B cell (primary cell): ENCODE measurements around the gene QRICH1. TPM values are rescaled to one million over a fixed set of nuclear protein-coding genes. Genes with fewer than 3 reads are reported as not detected.
A peak's percentile ranks its signal among the peaks of the same experiment; 100 is the strongest.

ENCODE experiments used
- ATAC-seq: fragments of 200-7000 bp; cut with Tn5 transposase; one replicate; pipeline ENCODE4 v1.10.0; 2021; ENCODE audit warnings: low read depth, mild to moderate bottlenecking, moderate number of reproducible peaks, moderate library complexity
- CTCF ChIA-PET: fragments of 350-600 bp; sonication (Branson Sonifier 250); formaldehyde crosslinking; loops from one replicate; lab custom pipeline; 2021; ENCODE audit warnings: antibody characterized with exemption, inconsistent platforms; lab: Charles Lee
- POLR2A ChIA-PET: fragments of 350-600 bp; sonication (Branson Sonifier 250); formaldehyde crosslinking; loops from one replicate; lab custom pipeline; 2021; ENCODE audit warnings: antibody characterized with exemption; lab: Charles Lee
- DNase-seq: peaks from one replicate; pipeline ENCODE4 v3.0.0; 2013
- H2AFZ ChIP-seq: 2 replicates; pipeline ENCODE4 v1.6.1; 2012; ENCODE audit warnings: mild to moderate bottlenecking, low read depth, low read length; ENCODE audit not compliant: insufficient read depth, poor library complexity, severe bottlenecking
- H3K27ac ChIP-seq, 2 donors: 1 replicate in 1 of 2; 2 replicates in 1 of 2; pipeline ENCODE4 v1.5.1; 2012 to 2013; ENCODE audit warnings: low read length in 2 of 2, mild to moderate bottlenecking in 2 of 2, moderate library complexity in 1 of 2
- H3K27me3 ChIP-seq, 4 experiments: fragments of 200-600 bp in 1 of 4; sonication (generic) in 1 of 4; replicated peaks in 1 of 4; 1 replicate in 2 of 4; 2 replicates in 2 of 4; pipeline versions ENCODE4 v1.6.1 to v1.7.0; 2013 to 2016; ENCODE audit warnings: low read length in 3 of 4, mild to moderate bottlenecking in 2 of 4, mixed read lengths in 1 of 4, moderate library complexity in 1 of 4; ENCODE audit not compliant: insufficient read depth in 4 of 4, control insufficient read depth in 3 of 4; ENCODE audit errors: control extremely low read depth in 1 of 4
- H3K36me3 ChIP-seq, 2 experiments: replicated peaks in 1 of 2; 1 replicate in 1 of 2; 2 replicates in 1 of 2; pipeline versions ENCODE4 v1.6.1 to v1.7.1; 2013; ENCODE audit warnings: low read length in 1 of 2; ENCODE audit not compliant: insufficient read depth in 2 of 2, control insufficient read depth in 1 of 2; ENCODE audit errors: control extremely low read depth in 1 of 2, extremely low read depth in 1 of 2
- H3K4me1 ChIP-seq, 2 donors: fragments of 200-600 bp in 1 of 2; sonication (generic) in 1 of 2; 1 replicate in 1 of 2; 2 replicates in 1 of 2; pipeline versions ENCODE4 v1.5.1 to v1.6.1; 2013 to 2017; ENCODE audit warnings: low read length in 2 of 2; ENCODE audit not compliant: control insufficient read depth in 2 of 2, insufficient read depth in 2 of 2
- H3K4me2 ChIP-seq: replicated peaks from 2 replicates; pipeline ENCODE3; 2012; ENCODE audit warnings: mild to moderate bottlenecking, low read depth, low read length; ENCODE audit not compliant: poor library complexity, severe bottlenecking
- H3K4me3 ChIP-seq, 5 experiments: fragments of 200-600 bp in 1 of 5; sonication (generic) in 1 of 5; 1 replicate in 3 of 5; 2 replicates in 2 of 5; pipeline versions ENCODE4 v1.5.1 to v1.7.0; 2011 to 2016; ENCODE audit warnings: low read length in 4 of 5, mild to moderate bottlenecking in 4 of 5, low read depth in 2 of 5, control low read depth in 1 of 5, moderate library complexity in 1 of 5; ENCODE audit not compliant: insufficient read depth in 1 of 5; ENCODE audit errors: control extremely low read depth in 1 of 5, extremely low read depth in 1 of 5
- H3K79me2 ChIP-seq: fragments of 200-600 bp; sonication (generic); one replicate; pipeline ENCODE4 v1.6.0; 2016; ENCODE audit warnings: low read length; ENCODE audit not compliant: control insufficient read depth, insufficient read depth
- H3K9ac ChIP-seq: fragments of 200-600 bp; sonication (generic); 2 replicates; pipeline ENCODE4 v1.6.1; 2017; ENCODE audit warnings: mild to moderate bottlenecking, low read length, moderate library complexity
- H3K9me3 ChIP-seq, 3 donors: one replicate each; pipeline versions ENCODE4 v1.6.1 to v1.7.1; 2013; ENCODE audit warnings: low read length in 2 of 3; ENCODE audit not compliant: control insufficient read depth in 2 of 3, insufficient read depth in 1 of 3; ENCODE audit errors: control extremely low read depth in 1 of 3
- H4K20me1 ChIP-seq: 2 replicates; pipeline ENCODE4 v1.6.0; 2012; ENCODE audit warnings: mild to moderate bottlenecking, low read length; ENCODE audit not compliant: insufficient read depth, control insufficient read depth, poor library complexity, severe bottlenecking
- H3K27ac Mint-ChIP-seq: one replicate; pipeline ENCODE4 v1.8.0; 2021; ENCODE audit warnings: mixed read lengths
- H3K27me3 Mint-ChIP-seq: one replicate; pipeline ENCODE4 v1.8.0; 2021; ENCODE audit warnings: mixed read lengths
- H3K4me1 Mint-ChIP-seq: one replicate; pipeline ENCODE4 v1.8.0; 2021; ENCODE audit warnings: mixed read lengths
- H3K4me3 Mint-ChIP-seq: one replicate; pipeline ENCODE4 v1.8.0; 2021; ENCODE audit warnings: mixed read lengths
- H3K9me3 Mint-ChIP-seq: one replicate; pipeline ENCODE4 v1.8.0; 2022; ENCODE audit warnings: mixed read lengths; ENCODE audit not compliant: insufficient read depth
- EZH2 ChIP-seq: IDR thresholded peaks from 2 replicates; pipeline ENCODE4 v1.6.1; 2012; ENCODE audit warnings: borderline replicate concordance, low read depth, mild to moderate bottlenecking, moderate library complexity, low read length; ENCODE audit not compliant: insufficient read depth, poor library complexity, severe bottlenecking
- WGBS: methylation state at CpG from one replicate; pipeline ENCODE4 v1.1.5; 2013; ENCODE audit warnings: missing lambda C conversion rate; ENCODE audit not compliant: insufficient coverage; 5-methylcytosine and 5-hydroxymethylcytosine counted together
- intact Hi-C: fragments of 100-400 bp; cut with micrococcal nuclease; formaldehyde crosslinking; loops from one replicate; pipeline ENCODE4 v1.10.0; 2022
- polyA plus RNA-seq: library from polyadenylated mRNA; depleted of rRNA; stranded (reverse); fragments of >200 nt; gene quantifications from 2 replicates; pipeline ENCODE4 v1.2.3, GENCODE V29; 2012
- total RNA-seq, 2 donors: library from RNA; stranded (reverse); fragments of 120-200 nt in 1 of 2; gene quantifications; 1 replicate in 1 of 2; 2 replicates in 1 of 2; pipeline versions ENCODE4 v1.2.3 to v1.2.4, GENCODE V29; 2013 to 2022
- TF ChIP-seq, protein P1 (sequence below): fragments of 200-600 bp; IDR thresholded peaks from one replicate; pipeline ENCODE4 v1.8.0; 2022; ENCODE audit warnings: antibody characterized with exemption, mild to moderate bottlenecking

QRICH1 gene
- total and polyA plus RNA-seq, 2 donors (not counting 1 experiment from before 2014, with no cell fraction given) = 179 to 187 TPM

DNA sequence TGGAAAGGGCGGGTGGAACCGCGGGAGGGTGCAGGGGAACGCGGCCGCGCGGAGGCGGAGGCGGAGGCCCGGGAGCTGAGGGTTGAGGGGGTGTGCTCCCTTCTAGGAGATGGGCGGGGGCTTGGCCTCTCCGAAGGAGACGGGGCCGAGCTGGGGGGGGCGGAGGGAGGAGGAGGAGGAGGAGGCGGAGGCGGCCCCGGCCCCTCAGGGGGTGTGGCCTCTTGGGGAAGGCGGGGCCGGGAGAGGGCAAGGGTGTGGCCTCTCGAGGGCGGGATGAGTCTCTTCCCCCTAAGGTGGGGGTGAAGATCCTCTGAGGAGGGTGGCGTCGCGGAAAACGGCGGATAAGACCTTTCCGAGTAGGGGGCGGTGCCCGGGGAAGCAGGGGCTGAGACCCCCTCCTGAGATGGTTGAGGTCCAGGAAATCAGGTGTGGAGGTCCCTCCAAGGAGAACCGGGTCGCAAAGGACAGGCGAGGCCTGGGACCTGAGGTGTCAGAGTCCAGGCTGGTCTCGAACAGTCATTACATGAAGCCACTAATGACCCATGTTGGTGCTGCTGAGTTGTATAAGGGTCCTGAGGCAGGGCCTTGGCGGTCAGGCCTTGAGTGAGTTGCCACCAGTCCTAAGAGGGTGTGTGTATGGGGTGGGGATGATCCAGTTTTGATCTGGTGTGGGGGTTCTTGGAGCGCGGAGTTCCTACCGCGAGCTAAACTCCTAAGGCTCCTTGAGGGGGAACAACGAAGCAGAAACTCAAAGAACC is 85.9 kb downstream of the QRICH1 start:
- Mint-ChIP-seq H3K9me3 (no peaks in the 10 kb centered on the region), H3K27ac (peak overlapping the region; percentile 99), H3K27me3 (no peaks in the 10 kb centered on the region), H3K4me1 (peaks cover 27% of the 10 kb centered on the region), H3K4me3 (peak overlapping the region; percentile 100)
- Histone ChIP-seq H3K79me2 (peaks cover 62% of the 10 kb centered on the region), H2AFZ (peak overlapping the region; percentile 93), H3K4me1 (peaks cover 15 to 18% of the 10 kb centered on the region in 2 donors), H3K4me3 (peak overlapping the region; percentile 69 to 99 (median 94)), H3K27me3 (no peaks in the 10 kb centered on the region), H3K9ac (peak overlapping the region; percentile 95), H3K9me3 (no peaks in the 10 kb centered on the region), H3K27ac (peak overlapping the region; percentile 95 to 96), H4K20me1 (peaks cover 36% of the 10 kb centered on the region), H3K4me2 (peak overlapping the region; percentile 93), H3K36me3 (peaks cover 0 to 12% of the 10 kb centered on the region in 2 experiments)
- DNase-seq (peak; percentile 89), ATAC-seq (peak; percentile 69)
- CTCF ChIA-PET = interaction anchor here (1.1 to 5.6 kb wide), 9 partner anchors 8 to 113 kb away, joined by 3 to 73 read pairs (median 13); partner anchors contain the start of genes DALRD3, IMPDH2, NDUFAF3 and P4HTM
- 25% methylated on average over 32 of the region's 41 CpGs for WGBS
- intact Hi-C loops = loop anchor here (1.0 to 2.0 kb wide), 6 partner anchors 13 to 707 kb away; partner anchors contain the start of genes ARIH2, NICN1, NME6 and P4HTM
- TF ChIP-seq, protein P1, sequence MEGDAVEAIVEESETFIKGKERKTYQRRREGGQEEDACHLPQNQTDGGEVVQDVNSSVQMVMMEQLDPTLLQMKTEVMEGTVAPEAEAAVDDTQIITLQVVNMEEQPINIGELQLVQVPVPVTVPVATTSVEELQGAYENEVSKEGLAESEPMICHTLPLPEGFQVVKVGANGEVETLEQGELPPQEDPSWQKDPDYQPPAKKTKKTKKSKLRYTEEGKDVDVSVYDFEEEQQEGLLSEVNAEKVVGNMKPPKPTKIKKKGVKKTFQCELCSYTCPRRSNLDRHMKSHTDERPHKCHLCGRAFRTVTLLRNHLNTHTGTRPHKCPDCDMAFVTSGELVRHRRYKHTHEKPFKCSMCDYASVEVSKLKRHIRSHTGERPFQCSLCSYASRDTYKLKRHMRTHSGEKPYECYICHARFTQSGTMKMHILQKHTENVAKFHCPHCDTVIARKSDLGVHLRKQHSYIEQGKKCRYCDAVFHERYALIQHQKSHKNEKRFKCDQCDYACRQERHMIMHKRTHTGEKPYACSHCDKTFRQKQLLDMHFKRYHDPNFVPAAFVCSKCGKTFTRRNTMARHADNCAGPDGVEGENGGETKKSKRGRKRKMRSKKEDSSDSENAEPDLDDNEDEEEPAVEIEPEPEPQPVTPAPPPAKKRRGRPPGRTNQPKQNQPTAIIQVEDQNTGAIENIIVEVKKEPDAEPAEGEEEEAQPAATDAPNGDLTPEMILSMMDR = peak; percentile 3
- TF ChIP-seq EZH2 = no peak
- POLR2A ChIA-PET = interaction anchor here (0.6 to 4.0 kb wide), 15 partner anchors 8 to 713 kb away, joined by 3 to 116 read pairs (median 7); partner anchors contain the start of genes ARIH2, DALRD3, IMPDH2 and NDUFAF3
